Measurements from ENCODE around the gene LY6G6C.

- TF ChIP-seq L3MBTL2 (conservative IDR thresholded peaks at IDR 0.05) (no peak), ARNT (IDR thresholded peaks at IDR 0.05) (no peak)
These were observed 31.3 kb upstream of the LY6G6C start for GRCh38 chr6:31752739-31753319.

Data from HEK293T (cell line).